SU-DHL-6 (cell line): Measurements from ENCODE around the gene DNAAF8.

Experiments used
- CTCF ChIP-seq: fragments of 200-600 bp; sonication (generic); IDR thresholded peaks from one replicate; pipeline ENCODE4 v1.5.1; 2017; ENCODE audit warnings: antibody characterized with exemption, mild to moderate bottlenecking, low read length, moderate library complexity; ENCODE audit not compliant: insufficient read depth, poor library complexity, severe bottlenecking
- EZH2phosphoT487 ChIP-seq: fragments of 200-600 bp; sonication (generic), shearing (Covaris generic); conservative IDR thresholded peaks from 2 replicates; pipeline ENCODE4 v1.6.1; 2018; ENCODE audit warnings: mild to moderate bottlenecking, antibody characterized with exemption, low read length, moderate library complexity, mixed read lengths

GRCh38 chr16:4688674-4689045 lies 45.7 kb upstream of the DNAAF8 start:
- TF ChIP-seq CTCF, result no peak
- no peak for TF ChIP-seq EZH2phosphoT487
